WTC11 (cell line): ENCODE results near the gene LTBR. TPM values are rescaled to one million over a fixed set of nuclear protein-coding genes. Genes with fewer than 3 reads are reported as not detected.

Experiments used
- ATAC-seq: fragments of 200-7000 bp; cut with Tn5 transposase; 2 replicates; pipeline ENCODE4 v1.10.0; 2021; ENCODE audit warnings: mild to moderate bottlenecking, moderate library complexity
- CTCF ChIA-PET: fragments of 300-600 bp; sonication (Branson Sonifier 250); formaldehyde crosslinking; loops from one replicate; lab custom pipeline; 2021; ENCODE audit warnings: antibody characterized with exemption; lab: Charles Lee
- POLR2A ChIA-PET: fragments of 350-600 bp; sonication (Branson Sonifier 250); formaldehyde crosslinking; loops from one replicate; lab custom pipeline; 2021; ENCODE audit warnings: antibody characterized with exemption; lab: Charles Lee
- DNase-seq: peaks from one replicate; pipeline ENCODE4 v3.0.0; 2021; ENCODE audit warnings: low spot score
- H3K27ac Mint-ChIP-seq: 2 replicates; pipeline ENCODE4 v1.8.0; 2021; ENCODE audit warnings: mixed read lengths
- H3K27me3 Mint-ChIP-seq: 2 replicates; pipeline ENCODE4 v1.8.0; 2021; ENCODE audit warnings: low read depth, mild to moderate bottlenecking, moderate library complexity, mixed read lengths
- H3K36me3 Mint-ChIP-seq: 2 replicates; pipeline ENCODE4 v1.8.0; 2021; ENCODE audit warnings: mixed read lengths
- H3K4me1 Mint-ChIP-seq: 2 replicates; pipeline ENCODE4 v1.8.0; 2022; ENCODE audit warnings: mixed read lengths
- H3K4me3 Mint-ChIP-seq: 2 replicates; pipeline ENCODE4 v1.8.0; 2021; ENCODE audit warnings: mild to moderate bottlenecking, moderate library complexity, mixed read lengths
- H3K9me3 Mint-ChIP-seq: 2 replicates; pipeline ENCODE4 v1.8.0; 2021; ENCODE audit warnings: mixed read lengths
- ARID4B ChIP-seq: sonication (generic); formaldehyde crosslinking; IDR thresholded peaks from 2 replicates; pipeline ENCODE4 v1.8.0; 2023; ENCODE audit warnings: missing genetic modification reagents, mild to moderate bottlenecking, borderline replicate concordance
- ATF1 ChIP-seq: sonication (generic); formaldehyde crosslinking; IDR thresholded peaks from 2 replicates; pipeline ENCODE4 v1.8.1; 2023; ENCODE audit warnings: mild to moderate bottlenecking, moderate library complexity, missing genetic modification reagents
- ATF6 ChIP-seq: sonication (generic); formaldehyde crosslinking; IDR thresholded peaks from 2 replicates; pipeline ENCODE4 v1.8.1; 2023; ENCODE audit warnings: mild to moderate bottlenecking, missing genetic modification reagents
- CBFB ChIP-seq: sonication (generic); formaldehyde crosslinking; IDR thresholded peaks from 2 replicates; pipeline ENCODE4 v1.8.1; 2022; ENCODE audit warnings: mild to moderate bottlenecking, low read depth, missing genetic modification reagents
- ESRRA ChIP-seq: sonication (generic); formaldehyde crosslinking; IDR thresholded peaks from 2 replicates; pipeline ENCODE4 v1.8.1; 2022; ENCODE audit warnings: mild to moderate bottlenecking, missing genetic modification reagents, borderline replicate concordance
- FOXK1 ChIP-seq: sonication (generic); formaldehyde crosslinking; IDR thresholded peaks from 2 replicates; pipeline ENCODE4 v1.8.0; 2022; ENCODE audit warnings: mild to moderate bottlenecking, moderate library complexity, missing genetic modification reagents
- FOXP1 ChIP-seq: sonication (generic); formaldehyde crosslinking; IDR thresholded peaks from 2 replicates; pipeline ENCODE4 v1.8.0; 2022; ENCODE audit warnings: missing genetic modification reagents, mild to moderate bottlenecking, moderate library complexity, borderline replicate concordance
- GTF2I ChIP-seq: fragments of 250-450 bp; sonication (Bioruptor Pico); conservative IDR thresholded peaks from 2 replicates; pipeline ENCODE4 v1.4.0; 2021; ENCODE audit warnings: mild to moderate bottlenecking
- JAZF1 ChIP-seq: fragments of 250-450 bp; sonication (Bioruptor Pico); IDR thresholded peaks from 2 replicates; pipeline ENCODE4 v1.9.0; 2021; ENCODE audit warnings: moderate library complexity, mild to moderate bottlenecking, inconsistent platforms
- MYBL2 ChIP-seq: sonication (generic); formaldehyde crosslinking; IDR thresholded peaks from 2 replicates; pipeline ENCODE4 v1.8.1; 2023; ENCODE audit warnings: mild to moderate bottlenecking, moderate library complexity, missing genetic modification reagents
- NFATC4 ChIP-seq: fragments of 250-450 bp; sonication (Bioruptor Pico); IDR thresholded peaks from 2 replicates; pipeline ENCODE4 v1.9.0; 2021; ENCODE audit warnings: mild to moderate bottlenecking
- NFYB ChIP-seq: sonication (generic); formaldehyde crosslinking; conservative IDR thresholded peaks from 2 replicates; pipeline ENCODE4 v1.8.0; 2022; ENCODE audit warnings: low read depth, missing genetic modification reagents
- NR1H2 ChIP-seq: sonication (generic); formaldehyde crosslinking; IDR thresholded peaks from 2 replicates; pipeline ENCODE4 v1.9.0; 2021; ENCODE audit warnings: mild to moderate bottlenecking, moderate library complexity, missing genetic modification reagents
- PRDM15 ChIP-seq: sonication (generic); formaldehyde crosslinking; IDR thresholded peaks from 2 replicates; pipeline ENCODE4 v1.8.0; 2022; ENCODE audit warnings: missing genetic modification reagents
- SMAD4 ChIP-seq: sonication (generic); formaldehyde crosslinking; IDR thresholded peaks from 2 replicates; pipeline ENCODE4 v1.8.0; 2022; ENCODE audit warnings: mild to moderate bottlenecking, missing genetic modification reagents
- SP1 ChIP-seq: sonication (generic); formaldehyde crosslinking; conservative IDR thresholded peaks from 2 replicates; pipeline ENCODE4 v1.8.1; 2022; ENCODE audit warnings: missing genetic modification reagents
- TEAD4 ChIP-seq: sonication (generic); formaldehyde crosslinking; IDR thresholded peaks from 2 replicates; pipeline ENCODE4 v1.8.0; 2022; ENCODE audit warnings: mild to moderate bottlenecking, missing genetic modification reagents
- USF2 ChIP-seq: sonication (generic); formaldehyde crosslinking; IDR thresholded peaks from 2 replicates; pipeline ENCODE4 v1.8.1; 2023; ENCODE audit warnings: mild to moderate bottlenecking, missing genetic modification reagents, moderate library complexity
- ZBTB43 ChIP-seq: sonication (generic); formaldehyde crosslinking; IDR thresholded peaks from 2 replicates; pipeline ENCODE4 v1.8.1; 2023; ENCODE audit warnings: mild to moderate bottlenecking, missing genetic modification reagents
- ZNF416 ChIP-seq: fragments of 250-450 bp; sonication (Bioruptor Pico); IDR thresholded peaks from 2 replicates; pipeline ENCODE4 v1.9.0; 2021; ENCODE audit warnings: mild to moderate bottlenecking, inconsistent platforms
- ZNF671 ChIP-seq: fragments of 250-450 bp; sonication (Bioruptor Pico); IDR thresholded peaks from 2 replicates; pipeline ENCODE4 v1.8.0; 2021; ENCODE audit warnings: mild to moderate bottlenecking
- total RNA-seq: library from RNA; stranded (reverse); gene quantifications from 3 replicates; pipeline ENCODE4 v1.2.3, GENCODE V29; 2021

The LTBR gene
- total RNA-seq, 1 experiment from 2014 or later = 4.0 TPM

- Mint-ChIP-seq H3K27me3 (no peaks in the 10 kb centered on the region), H3K9me3 (no peaks in the 10 kb centered on the region), H3K4me3 (peak overlapping the region; percentile 62), H3K27ac (peak overlapping the region; percentile 99), H3K36me3 (peaks cover 29% of the 10 kb centered on the region), H3K4me1 (peaks cover 73% of the 10 kb centered on the region)
- DNase-seq (no peak), ATAC-seq (no peak)
- TF ChIP-seq JAZF1 (CRISPR knock-in tag) (no peak), FOXP1 (CRISPR knock-in tag) (no peak), SP1 (CRISPR knock-in tag) (no peak), NFATC4 (CRISPR knock-in tag) (no peak), MYBL2 (no peak), ZNF416 (CRISPR knock-in tag) (no peak), ZBTB43 (CRISPR knock-in tag) (no peak), GTF2I (CRISPR knock-in tag) (no peak), NFYB (CRISPR knock-in tag) (no peak), ESRRA (CRISPR knock-in tag) (no peak), ZNF671 (CRISPR knock-in tag) (no peak), PRDM15 (no peak; the same call in 1 of the 2 replicates), CBFB (no peak), ATF6 (CRISPR knock-in tag) (no peak), USF2 (CRISPR knock-in tag) (no peak), NR1H2 (CRISPR knock-in tag) (no peak), SMAD4 (CRISPR knock-in tag) (no peak), FOXK1 (CRISPR knock-in tag) (no peak)
- CTCF ChIA-PET = interaction anchor here (1.7 to 8.0 kb wide), 4 partner anchors 14 to 96 kb away, joined by 11 to 68 read pairs (median 22); no protein-coding TSS in a partner anchor
- POLR2A ChIA-PET = interaction anchor here (1.4 to 2.2 kb wide), 2 partner anchors 14 to 26 kb away, joined by 6 to 9 read pairs; no protein-coding TSS in a partner anchor
Observed at GRCh38 chr12:6369916-6370575, 13.9 kb upstream of the LTBR start.

- POLR2A ChIA-PET = interaction anchor here (0.6 to 5.1 kb wide), 10 partner anchors 15 to 164 kb away, joined by 3 to 48 read pairs (median 4); partner anchors contain the start of genes GAPDH and MRPL51
- Mint-ChIP-seq H3K4me3 (peak overlapping the region; percentile 62), H3K4me1 (peaks cover 72% of the 10 kb centered on the region), H3K27ac (peak overlapping the region; percentile 99), H3K27me3 (no peaks in the 10 kb centered on the region), H3K36me3 (peaks cover 25% of the 10 kb centered on the region), H3K9me3 (no peaks in the 10 kb centered on the region)
- CTCF ChIA-PET = interaction anchor here (1.2 to 8.0 kb wide), 9 partner anchors 8 to 167 kb away, joined by 4 to 68 read pairs (median 7); no protein-coding TSS in a partner anchor
- DNase-seq (no peak), ATAC-seq (no peak)
- no peak for TF ChIP-seq ARID4B (CRISPR knock-in tag)
- no peak for TF ChIP-seq TEAD4 (CRISPR knock-in tag)
- TF ChIP-seq ATF1 (CRISPR knock-in tag) = no peak
Observed at GRCh38 chr12:6370576-6370935, 13.4 kb upstream of the LTBR start.
